Ovary (tissue), 9 donors: ENCODE measurements around the gene NDUFS4. TPM values are rescaled to one million over a fixed set of nuclear protein-coding genes. Genes with fewer than 3 reads are reported as not detected.
"Not testable (repeated sequence)": the region's sequence is repeated elsewhere in the genome, so short reads cannot be mapped to it uniquely, and the experiment has no call there.

Experiments used
- DNase-seq, 5 donors: peaks; one replicate each; pipeline ENCODE4 v3.0.0-alpha.2; 2019 to 2020
- H3K27ac ChIP-seq, 2 donors: fragments of 200-600 bp; one replicate each; pipeline versions ENCODE4 v1.5.1 to v1.8.0; 2019 to 2022
- H3K27me3 ChIP-seq: fragments of 200-600 bp; one replicate; pipeline ENCODE4 v1.8.0; 2022
- H3K36me3 ChIP-seq: fragments of 200-600 bp; sonication (generic); one replicate; pipeline ENCODE4 v1.5.1; 2019
- H3K4me1 ChIP-seq: one replicate; pipeline ENCODE4 v1.8.1; 2013; ENCODE audit warnings: mild to moderate bottlenecking, moderate library complexity; ENCODE audit not compliant: insufficient read depth
- H3K4me3 ChIP-seq: fragments of 200-600 bp; sonication (generic); one replicate; pipeline ENCODE4 v1.5.1; 2017
- H3K9me3 ChIP-seq, 2 donors: fragments of 200-600 bp in 1 of 2; sonication (generic) in 1 of 2; one replicate each; pipeline versions ENCODE4 v1.5.1 to v1.8.1; 2013 to 2019; ENCODE audit warnings: mild to moderate bottlenecking in 1 of 2, moderate library complexity in 1 of 2
- EP300 ChIP-seq: sonication (generic); formaldehyde crosslinking; IDR thresholded peaks from one replicate; pipeline ENCODE4 v1.6.1; 2017; ENCODE audit warnings: antibody characterized with exemption
- POLR2A ChIP-seq: fragments of 450-650 bp; IDR thresholded peaks from one replicate; pipeline ENCODE4 v1.6.1; 2017; ENCODE audit warnings: antibody characterized with exemption, mild to moderate bottlenecking, moderate library complexity
- WGBS, 3 donors: extraction: QIAGEN DNeasy Blood & Tissue Kit in 1 of 3; methylation state at CpG; one replicate each; pipeline versions ENCODE4 v1.1.5 to v1.1.7; 2013 to 2017; 5-methylcytosine and 5-hydroxymethylcytosine counted together
- intact Hi-C, 4 donors: fragments of 100-400 bp; cut with DNase I; formaldehyde crosslinking; loops; one replicate each; pipeline versions ENCODE4 v1.11.0 to v1.15.1; 2022 to 2023
- polyA plus RNA-seq, 2 donors: library from polyadenylated mRNA; stranded (reverse); fragments of 200-250 nt in 1 of 2; fragments of 350-450 nt in 1 of 2; fragmentation: Illumina TruSeq in 1 of 2; extraction: RNeasy Lipid Tissue Mini Kit (QIAGEN cat#74804) in 1 of 2; gene quantifications; one replicate each; pipeline ENCODE4 v1.2.3, GENCODE V29; 2013 to 2014
- total RNA-seq, 7 donors: library from RNA; depleted of rRNA in 2 of 7; stranded (reverse); fragments of >200 nt in 2 of 7; fragmentation: NEBNext Ultra II Directional in 3 of 7; extraction: Animal tissue kit (Norgen Biotek cat#: 25700) in 3 of 7; gene quantifications; one replicate each; pipeline versions ENCODE4 v1.1.0 to v1.2.4, GENCODE V29; 2016 to 2023
- TF ChIP-seq, protein P1 (sequence below), 3 donors: fragments of 450-650 bp in 2 of 3; fragments of 200-600 bp in 1 of 3; IDR thresholded peaks; one replicate each; pipeline versions ENCODE4 v1.5.1 to v1.8.0; 2016 to 2022; ENCODE audit warnings: antibody characterized with exemption in 3 of 3, mild to moderate bottlenecking in 1 of 3
- donor health status: DM: no; HTN: no; CAD: no; lungs with moderate emphysema.
- donor health status: DM: no; HTN: no; CAD: no.
- donor health status: Bipolar disorder and iron deficiency.
- donor health status: DM: yes; HTN: yes; CAD: no.
- donor health status: DM: no; HTN: no; CAD: no.
- donor health status: DM: yes; HTN: yes; CAD: no.

NDUFS4 gene
- total and polyA plus RNA-seq, 9 donors: 75.1 to 145 (median 101) TPM

DNA sequence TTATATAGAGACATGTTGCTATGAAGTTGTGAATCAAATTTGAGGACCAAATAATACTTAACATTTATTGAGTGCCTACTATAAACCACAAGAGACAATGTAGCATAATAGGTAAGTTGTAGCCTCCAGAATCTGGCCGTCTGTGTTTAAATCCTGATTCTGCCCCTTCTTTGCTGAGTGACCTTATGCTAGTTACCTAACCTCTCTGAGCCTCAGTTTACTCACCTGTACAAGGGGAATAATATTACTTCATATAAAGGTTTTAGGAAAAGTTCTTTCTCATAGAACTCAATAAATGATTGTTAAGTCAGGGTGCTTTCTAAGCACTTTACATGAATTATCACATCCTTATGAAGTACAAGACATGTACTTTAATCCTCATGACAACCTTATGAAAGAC lies 120.6 kb downstream of the NDUFS4 start:
- H3K27me3 ChIP-seq: no peaks in the 10 kb centered on the region
- no peak for DNase-seq
- WGBS, 3 donors: 95 to 98% (median 97%) methylated on average over 1 of the region's 1 CpG
- no peaks in the 10 kb centered on the region for H3K4me1 ChIP-seq
- H3K27ac ChIP-seq: no peak overlapping the region
- TF ChIP-seq, protein P1, sequence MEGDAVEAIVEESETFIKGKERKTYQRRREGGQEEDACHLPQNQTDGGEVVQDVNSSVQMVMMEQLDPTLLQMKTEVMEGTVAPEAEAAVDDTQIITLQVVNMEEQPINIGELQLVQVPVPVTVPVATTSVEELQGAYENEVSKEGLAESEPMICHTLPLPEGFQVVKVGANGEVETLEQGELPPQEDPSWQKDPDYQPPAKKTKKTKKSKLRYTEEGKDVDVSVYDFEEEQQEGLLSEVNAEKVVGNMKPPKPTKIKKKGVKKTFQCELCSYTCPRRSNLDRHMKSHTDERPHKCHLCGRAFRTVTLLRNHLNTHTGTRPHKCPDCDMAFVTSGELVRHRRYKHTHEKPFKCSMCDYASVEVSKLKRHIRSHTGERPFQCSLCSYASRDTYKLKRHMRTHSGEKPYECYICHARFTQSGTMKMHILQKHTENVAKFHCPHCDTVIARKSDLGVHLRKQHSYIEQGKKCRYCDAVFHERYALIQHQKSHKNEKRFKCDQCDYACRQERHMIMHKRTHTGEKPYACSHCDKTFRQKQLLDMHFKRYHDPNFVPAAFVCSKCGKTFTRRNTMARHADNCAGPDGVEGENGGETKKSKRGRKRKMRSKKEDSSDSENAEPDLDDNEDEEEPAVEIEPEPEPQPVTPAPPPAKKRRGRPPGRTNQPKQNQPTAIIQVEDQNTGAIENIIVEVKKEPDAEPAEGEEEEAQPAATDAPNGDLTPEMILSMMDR (IDR thresholded peaks at IDR 0.05): no peak
- no peak for TF ChIP-seq EP300
- no peak for TF ChIP-seq POLR2A
- H3K9me3 ChIP-seq: no peaks in the 10 kb centered on the region
- H3K36me3 ChIP-seq: no peaks in the 10 kb centered on the region
- intact Hi-C loops: no loop called here
- no peak overlapping the region for H3K4me3 ChIP-seq

DNA sequence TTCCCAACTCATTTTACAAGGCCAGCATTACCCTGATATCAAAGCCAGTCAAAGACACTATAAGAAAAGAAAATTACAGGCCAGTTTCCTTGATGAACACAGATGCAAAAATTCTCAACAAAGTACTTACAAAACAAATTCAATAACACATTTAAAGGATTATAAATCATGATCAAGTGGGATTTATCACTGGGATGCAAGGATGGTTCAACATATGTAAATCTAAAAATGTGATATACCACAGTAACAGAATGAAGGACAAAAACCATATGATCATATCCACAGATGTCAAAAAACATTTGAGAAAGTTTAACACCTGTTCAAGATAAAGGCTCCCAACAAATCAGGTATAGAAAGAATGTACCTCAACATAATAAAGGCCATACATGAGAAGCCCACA lies 130.6 kb downstream of the NDUFS4 start:
- Histone ChIP-seq H3K27ac (no peak overlapping the region), H3K27me3 (no peaks in the 10 kb centered on the region), H3K4me1 (no peaks in the 10 kb centered on the region), H3K4me3 (no peak overlapping the region), H3K9me3 (no peaks in the 10 kb centered on the region), H3K36me3 (no peaks in the 10 kb centered on the region)
- DNase-seq: no peak
- intact Hi-C loops: loop anchor here in 1 of 4 donors (5.0 kb wide), 1 partner anchor 1811 kb away; no protein-coding TSS in a partner anchor
- no peak for TF ChIP-seq EP300
- TF ChIP-seq, protein P1 (IDR thresholded peaks at IDR 0.05): no peak
- TF ChIP-seq POLR2A: no peak

DNA sequence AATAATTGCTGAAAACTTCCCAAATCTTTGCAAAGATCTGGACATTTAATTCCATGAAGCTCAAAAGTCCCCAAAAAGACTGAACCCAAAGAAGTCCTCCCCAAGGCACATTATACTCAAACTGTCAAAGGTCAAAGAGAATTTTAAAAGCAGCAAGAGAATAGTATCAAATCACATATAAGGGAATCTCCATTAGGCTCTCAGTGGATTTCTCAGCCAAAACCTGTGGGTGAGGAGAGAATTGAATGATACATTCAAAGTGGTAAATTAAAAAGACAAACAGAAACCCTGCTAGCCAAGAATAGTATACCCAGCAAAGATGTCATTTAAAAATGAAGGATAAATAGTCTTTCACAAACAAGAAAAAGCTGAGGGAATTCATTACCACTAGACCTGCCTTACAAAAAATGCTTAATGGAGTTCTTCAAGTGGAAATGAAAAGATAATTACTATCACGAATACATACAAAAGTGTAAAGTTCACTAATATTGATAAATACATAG lies 134.1 kb downstream of the NDUFS4 start:
- H3K4me1 ChIP-seq: no peaks in the 10 kb centered on the region
- TF ChIP-seq, protein P1 (IDR thresholded peaks at IDR 0.05): no peak
- no peak for TF ChIP-seq POLR2A
- no peak for TF ChIP-seq EP300
- H3K9me3 ChIP-seq: no peaks in the 10 kb centered on the region
- no peaks in the 10 kb centered on the region for H3K27me3 ChIP-seq
- intact Hi-C loops: loop anchor here in 1 of 4 donors (5.0 kb wide), 1 partner anchor 1808 kb away; no protein-coding TSS in a partner anchor
- DNase-seq: no peak
- no peak overlapping the region for H3K27ac ChIP-seq
- 96 to 98% (median 96%) methylated on average over 1 of the region's 1 CpG for WGBS, 3 donors
- H3K36me3 ChIP-seq: no peaks in the 10 kb centered on the region
- H3K4me3 ChIP-seq: no peak overlapping the region

DNA sequence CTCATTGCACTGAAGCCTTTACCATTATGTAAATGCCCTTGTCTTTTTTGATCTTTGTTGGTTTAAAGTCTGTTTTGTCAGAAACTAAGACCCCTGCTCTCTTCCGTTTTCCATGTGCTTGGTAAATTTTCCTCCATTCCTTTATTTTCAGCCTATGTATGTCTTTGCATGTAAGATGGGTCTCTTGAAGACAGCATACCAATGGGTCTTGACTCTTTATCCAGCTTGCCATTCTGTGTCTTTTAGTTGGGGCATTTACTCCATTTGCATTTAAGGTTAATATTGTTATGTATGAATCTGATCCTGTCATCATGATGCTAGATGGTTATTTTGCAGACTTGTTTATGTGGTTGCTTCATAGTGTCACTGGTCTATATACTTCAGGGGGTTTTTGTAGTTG lies 150.0 kb downstream of the NDUFS4 start:
- H3K27me3 ChIP-seq, H3K4me1 ChIP-seq, DNase-seq, intact Hi-C loops, H3K27ac ChIP-seq, H3K9me3 ChIP-seq, H3K36me3 ChIP-seq, H3K4me3 ChIP-seq: not testable (repeated sequence)
- WGBS, 3 donors: 97 to 100% (median 100%) methylated on average over 1 of the region's 1 CpG

DNA sequence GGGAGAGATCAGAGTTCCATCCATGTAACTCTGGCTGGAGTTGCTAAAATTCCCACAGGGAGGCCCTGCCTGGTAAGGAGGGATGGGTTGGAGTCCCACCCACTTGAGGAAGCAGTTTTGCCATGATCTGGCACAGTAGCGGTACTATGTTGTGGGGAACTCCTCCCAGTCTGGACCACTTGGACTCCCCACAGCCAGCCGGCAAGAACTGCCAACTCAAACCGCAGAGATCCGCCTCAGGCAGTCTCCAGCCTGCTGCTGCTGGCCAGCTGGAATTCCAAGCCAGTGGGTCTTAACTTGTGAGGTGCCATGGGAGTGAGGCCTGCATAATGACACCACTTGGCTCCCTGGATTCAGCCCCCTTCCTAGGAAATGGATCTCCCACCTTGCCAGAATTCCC lies 151.9 kb downstream of the NDUFS4 start:
- WGBS, 3 donors: 92 to 98% (median 93%) methylated on average over 4 of the region's 4 CpGs
- intact Hi-C loops: no loop called here

More for the DNA sequence above, 151.9 kb downstream of the NDUFS4 start:
- Histone ChIP-seq H3K27ac (no peak overlapping the region), H3K4me1 (no peaks in the 10 kb centered on the region), H3K27me3 (no peaks in the 10 kb centered on the region), H3K4me3 (no peak overlapping the region), H3K9me3 (no peaks in the 10 kb centered on the region), H3K36me3 (no peaks in the 10 kb centered on the region)
- DNase-seq: no peak
- no peak for TF ChIP-seq EP300
- TF ChIP-seq, protein P1 (IDR thresholded peaks at IDR 0.05): no peak
- no peak for TF ChIP-seq POLR2A
